Measurements from ENCODE around the gene ZNF727. TPM values are rescaled to one million over a fixed set of nuclear protein-coding genes. Genes with fewer than 3 reads are reported as not detected.

ZNF727 gene
- total RNA-seq = under 1 TPM in 1 of 2 experiments, not detected in 1; 0.15 TPM

DNA sequence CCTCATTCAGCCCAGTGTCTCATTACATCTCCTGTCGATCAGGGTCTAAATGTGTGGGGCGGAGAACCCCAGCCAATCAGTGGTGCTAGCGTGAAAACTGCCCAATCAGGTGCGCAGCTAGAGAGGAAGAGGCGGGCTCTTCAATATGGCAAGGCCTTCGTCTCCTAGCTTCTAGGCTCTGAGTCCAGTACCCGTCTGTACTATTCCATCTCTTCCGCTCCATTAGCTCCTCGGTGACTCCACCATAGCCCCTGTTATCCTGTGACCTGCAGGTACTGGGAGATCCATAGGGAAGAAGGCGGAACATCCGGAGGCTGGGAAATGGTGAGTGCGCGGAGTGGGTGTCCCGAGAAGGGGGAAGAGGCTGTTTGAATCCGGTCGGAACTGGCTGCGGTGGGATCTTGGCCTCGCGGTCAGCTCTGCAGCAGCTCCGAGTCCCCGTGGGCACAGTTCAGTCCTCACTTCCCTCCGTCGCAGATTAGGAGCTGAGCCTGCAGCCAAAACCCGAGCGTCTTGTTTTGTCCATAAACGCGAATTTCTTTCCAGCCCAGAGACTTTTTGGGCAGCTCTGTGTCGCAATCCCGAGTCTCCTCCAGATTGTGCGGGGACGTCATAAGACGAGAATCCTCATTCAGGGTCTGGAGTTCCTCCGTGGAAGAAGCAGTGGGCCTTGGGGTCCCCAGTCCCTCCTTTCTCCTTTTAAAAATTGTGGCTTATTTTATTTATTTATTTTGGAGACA, at the start of gene ZNF727:
TSS of gene ZNF727 (plus strand) at position 134 of the 740 bp plus-strand sequence. CDS start at position 322, 188 bp downstream.

DNA sequence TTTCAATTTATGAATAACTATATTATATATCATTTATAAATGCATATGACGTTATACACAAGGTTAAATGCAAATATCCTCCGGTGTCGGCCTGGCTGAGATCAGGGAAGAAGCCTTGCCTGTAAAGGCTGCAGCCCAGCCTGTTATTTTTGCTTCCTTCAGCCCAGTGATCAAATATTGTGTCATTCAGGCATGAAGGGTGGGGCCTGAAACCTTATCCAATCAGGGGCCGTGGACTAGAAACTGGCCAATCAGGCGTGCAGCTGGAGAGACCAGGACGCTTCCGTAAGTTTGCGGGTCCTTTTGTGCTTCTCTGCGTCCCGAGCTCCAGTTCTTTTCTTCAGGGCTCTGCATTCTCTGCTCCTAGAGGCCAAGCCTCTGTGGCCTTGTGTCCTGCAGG, 46.7 kb upstream of the ZNF727 start, which contains the start of gene ZNF722:
TSS of gene ZNF722 (plus strand) at position 301 of the 400 bp plus-strand sequence. CDS start 113 bp downstream, outside the sequence.

Other genes with a start within 250 kb of the ZNF727 start
- not detected for gene ZNF722, start 46.6 kb upstream of the ZNF727 start, total RNA-seq
- not detected for gene ZNF735, start 161.8 kb downstream of the ZNF727 start, total RNA-seq
- gene ZNF679, start 183.0 kb downstream of the ZNF727 start, total RNA-seq = not detected

Data from activated naive CD4-positive, alpha-beta T cell treated with anti-CD3 and anti-CD28 coated beads, Interleukin-2, amount 10 ng/mL, durations not matched to agents 5 hours and 36 hours (primary cell).